ENCODE data around the gene MTHFSD. TPM values are rescaled to one million over a fixed set of nuclear protein-coding genes. Genes with fewer than 3 reads are reported as not detected.

MTHFSD gene
- total RNA-seq, 1 experiment from 2014 or later: 11.7 TPM

Other genes starting within 250 kb of the MTHFSD start
- gene FOXF1, start 44.7 kb downstream of the MTHFSD start, total RNA-seq (2014; rRNA removed; shearing (Covaris generic)): 25.7 and 34.7 TPM in 2 replicates
- gene FOXC2, start 11.6 kb upstream of the MTHFSD start, total RNA-seq (2014; rRNA removed; shearing (Covaris generic)): 3.9 and 5.5 TPM in 2 replicates
- 39.4 and 43.2 TPM in 2 replicates for gene FOXL1, start 23.3 kb upstream of the MTHFSD start, total RNA-seq (2014; rRNA removed; shearing (Covaris generic))